GM19455 (cell line): ENCODE results near the gene PARP8.

ENCODE experiments used
- ATAC-seq: cut with Tn5 transposase; IDR thresholded peaks from one replicate; pipeline ENCODE4 v1.9.1; 2021; ENCODE audit not compliant: unreplicated experiment

The PARP8 gene

DNA sequence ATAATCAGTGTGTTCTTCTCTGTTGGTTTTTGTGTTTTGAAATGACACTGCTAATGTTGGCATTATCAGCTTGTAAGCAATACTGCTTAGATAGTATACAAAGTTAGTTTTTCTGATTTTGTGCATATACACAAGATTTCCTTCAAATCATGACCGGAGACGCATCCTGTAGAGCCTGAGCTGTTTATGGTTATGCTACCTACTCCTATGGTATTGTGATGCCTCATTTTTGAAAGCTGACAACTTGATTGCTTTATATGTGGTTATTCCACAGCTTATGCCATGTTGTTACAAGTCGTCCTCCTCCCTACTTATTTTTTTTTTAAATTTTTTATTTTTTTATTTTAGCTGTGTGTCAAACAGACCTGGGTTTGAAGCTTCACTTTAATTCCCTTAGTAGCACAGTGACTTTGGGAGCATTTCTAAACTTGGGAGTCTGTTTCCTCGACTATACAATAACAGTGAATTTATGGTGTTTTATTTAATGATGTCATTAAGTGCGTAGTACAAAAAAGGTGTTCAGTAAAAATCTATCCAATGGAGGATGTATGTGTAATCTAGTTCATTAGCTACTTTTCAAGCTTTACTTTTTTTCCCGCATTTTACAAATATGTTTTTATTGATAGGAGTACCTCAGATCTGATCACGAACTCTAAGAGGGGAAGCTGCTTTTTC, 59.5 kb downstream of the PARP8 start:
- ATAC-seq, result no peak

DNA sequence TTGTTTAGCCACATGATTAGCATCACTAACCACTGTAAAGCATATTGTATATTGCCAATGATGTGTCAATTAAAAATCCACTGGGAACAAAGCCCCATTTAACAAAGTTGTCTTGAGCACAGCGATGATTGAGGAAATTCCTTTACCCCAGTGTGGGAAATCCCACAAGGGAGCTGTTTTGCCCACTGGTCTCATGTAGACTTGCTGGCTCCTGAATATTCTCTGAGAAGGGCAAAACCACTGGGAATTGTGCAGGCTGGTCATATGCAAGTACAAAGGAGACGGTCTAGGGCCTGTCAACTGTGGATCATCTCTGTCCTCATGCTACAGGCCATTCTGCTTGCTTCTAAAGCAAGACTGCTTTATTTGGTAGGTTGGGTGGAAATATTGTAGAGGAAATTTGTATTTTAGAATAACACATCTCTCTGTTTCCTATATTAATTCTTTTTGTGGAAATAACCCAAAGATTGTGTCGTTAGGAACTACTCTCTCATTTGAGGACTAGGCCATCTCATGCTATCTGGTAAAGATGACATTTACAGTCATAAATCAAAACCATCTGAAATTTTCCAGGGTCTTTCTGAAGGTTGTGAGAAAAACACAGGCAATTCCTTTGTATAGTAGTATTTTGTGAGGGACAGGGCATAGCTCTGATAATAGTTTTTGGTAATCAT, 60.2 kb downstream of the PARP8 start:
- ATAC-seq, result no peak

DNA sequence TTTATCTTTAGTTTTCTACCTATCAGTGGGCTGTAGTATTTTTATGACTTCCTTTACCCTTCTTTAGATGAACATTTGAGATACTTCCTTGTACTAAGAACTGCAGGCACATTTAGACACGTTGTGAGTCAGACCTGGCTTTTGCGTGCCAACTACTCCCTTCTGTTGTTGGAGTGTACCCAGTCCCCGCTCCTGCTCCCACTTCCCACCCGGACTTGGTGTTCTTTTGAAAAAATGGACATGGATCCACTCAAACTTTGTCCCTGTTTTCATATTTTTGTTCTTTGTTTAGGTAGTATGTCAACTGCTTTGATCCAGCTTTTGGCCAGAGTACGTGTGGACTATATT, 60.7 kb downstream of the PARP8 start:
- no peak for ATAC-seq

- no peak for ATAC-seq
These were observed 61.4 kb downstream of the PARP8 start for GRCh38 chr5:50727845-50728244.

GRCh38 chr5:50730336-50730735, 63.9 kb downstream of the PARP8 start:
- ATAC-seq, result no peak

- no peak for ATAC-seq
These were observed 64.4 kb downstream of the PARP8 start for GRCh38 chr5:50730841-50731240.

- no peak for ATAC-seq
These were observed 67.3 kb downstream of the PARP8 start for GRCh38 chr5:50733741-50734140.

DNA sequence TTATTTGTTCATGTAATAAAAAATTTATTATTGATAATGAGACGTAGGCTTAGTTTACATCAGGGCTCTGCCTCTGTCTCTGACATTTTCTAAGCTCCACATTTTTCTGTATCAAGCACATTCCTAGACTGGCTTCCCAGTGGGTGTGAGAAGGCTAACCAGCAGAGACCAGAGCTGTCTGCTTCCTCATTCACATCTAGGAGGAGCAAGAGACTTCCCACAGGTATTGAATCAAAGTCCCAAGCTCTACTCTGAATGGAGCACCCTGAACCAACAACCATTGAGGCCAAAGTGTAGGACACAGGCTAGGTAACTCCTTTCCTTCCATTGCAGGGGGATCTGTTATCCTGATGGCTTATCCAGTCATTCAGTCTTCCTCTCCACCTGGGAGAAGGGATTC, 72.4 kb downstream of the PARP8 start:
- ATAC-seq, result no peak

DNA sequence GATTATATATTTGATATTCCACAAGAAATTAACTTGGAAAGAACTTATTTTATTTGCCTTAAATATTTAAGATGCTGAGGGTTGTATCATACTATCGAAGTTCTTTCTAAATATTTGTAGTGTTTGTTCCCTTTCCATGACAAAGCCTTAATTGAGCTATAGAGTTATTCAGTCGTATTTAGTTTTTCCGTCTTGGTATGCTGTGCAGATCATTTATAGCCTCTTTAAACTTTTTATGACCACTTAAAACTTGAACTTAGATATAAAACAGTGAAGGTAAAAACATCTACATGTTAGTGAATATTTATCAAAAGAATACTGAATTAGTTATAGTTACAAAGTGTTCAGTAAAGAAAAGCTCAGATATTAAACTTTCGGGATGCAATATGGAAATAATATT, 74.4 kb downstream of the PARP8 start:
- no peak for ATAC-seq

DNA sequence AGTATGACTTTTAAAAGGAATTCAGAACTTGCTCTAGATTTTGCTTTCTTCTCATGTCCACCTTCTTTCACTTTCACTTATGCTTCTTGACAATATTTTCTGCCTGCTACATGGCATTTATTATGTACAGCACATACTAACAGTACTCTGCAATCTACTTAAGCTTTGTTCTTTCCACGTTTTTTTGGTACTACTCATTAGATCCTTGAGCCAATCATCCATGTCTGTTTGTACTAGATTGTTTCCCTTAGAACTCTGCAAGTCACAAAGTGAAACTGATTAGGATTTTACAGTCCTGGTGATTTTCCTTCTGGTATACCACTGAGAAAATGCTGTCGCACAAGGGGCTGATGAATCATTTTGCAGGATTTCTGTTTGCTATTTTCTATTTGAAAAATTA, 78.3 kb downstream of the PARP8 start:
- ATAC-seq, result peak; percentile 81

GRCh38 chr5:50745221-50745910, 78.9 kb downstream of the PARP8 start:
- ATAC-seq, result no peak

GRCh38 chr5:50749181-50749580, 82.7 kb downstream of the PARP8 start:
- ATAC-seq, result no peak

GRCh38 chr5:50749873-50750272, 83.4 kb downstream of the PARP8 start:
- ATAC-seq, result no peak

GRCh38 chr5:50751064-50751657, 84.7 kb downstream of the PARP8 start:
- ATAC-seq, result peak; percentile 97

DNA sequence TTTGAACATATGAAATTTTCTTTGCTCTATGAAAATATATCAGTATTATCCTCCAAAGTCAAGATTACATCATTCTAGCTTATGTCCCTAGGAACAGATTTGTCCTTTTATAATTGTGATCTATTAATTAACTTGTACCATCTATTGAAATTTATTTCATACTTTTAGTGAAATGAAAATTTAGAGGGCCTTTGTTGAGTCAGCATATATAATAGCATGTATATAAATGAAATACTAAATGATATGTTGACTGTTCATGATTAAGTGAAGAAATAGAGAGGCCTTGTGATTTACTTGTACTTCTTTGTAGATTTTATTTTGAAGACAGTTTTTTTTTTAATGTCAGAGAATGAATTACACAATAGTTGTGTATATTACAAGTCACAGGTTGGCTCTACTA, 86.4 kb downstream of the PARP8 start:
- ATAC-seq, result no peak

DNA sequence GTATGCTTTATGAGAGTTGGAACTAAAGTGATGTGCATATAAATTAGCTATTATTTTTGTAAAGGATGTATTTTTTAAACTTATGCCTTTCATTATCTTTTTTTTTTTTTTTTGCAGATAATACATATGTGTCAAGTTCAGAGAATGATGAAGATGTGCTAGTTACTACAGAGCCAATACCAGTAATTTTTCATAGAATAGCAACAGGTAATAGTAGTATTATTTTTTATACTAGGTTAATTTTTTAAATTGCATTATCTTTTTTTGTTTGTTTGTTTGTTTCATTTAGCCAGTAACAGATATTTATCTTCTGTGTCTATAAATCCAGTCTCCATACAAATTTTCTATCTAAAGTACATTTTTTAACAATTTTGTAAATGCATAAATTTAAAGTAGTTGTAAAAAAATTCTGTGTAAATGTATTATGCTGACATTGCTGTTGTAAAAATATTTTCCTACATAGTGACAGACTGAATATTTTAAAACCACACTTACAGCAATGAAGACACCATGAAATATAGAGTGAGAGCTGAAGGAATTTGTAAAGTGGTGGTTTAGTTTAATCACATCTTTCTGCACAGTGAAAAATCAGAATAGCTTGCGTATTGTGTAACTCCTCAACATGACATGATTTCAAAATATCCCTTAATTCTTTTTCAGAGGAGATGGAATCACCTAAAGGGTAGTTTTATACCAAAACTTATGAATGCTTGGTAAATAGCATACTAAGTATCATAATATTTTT, 93.3 kb downstream of the PARP8 start:
- ATAC-seq, result no peak

DNA sequence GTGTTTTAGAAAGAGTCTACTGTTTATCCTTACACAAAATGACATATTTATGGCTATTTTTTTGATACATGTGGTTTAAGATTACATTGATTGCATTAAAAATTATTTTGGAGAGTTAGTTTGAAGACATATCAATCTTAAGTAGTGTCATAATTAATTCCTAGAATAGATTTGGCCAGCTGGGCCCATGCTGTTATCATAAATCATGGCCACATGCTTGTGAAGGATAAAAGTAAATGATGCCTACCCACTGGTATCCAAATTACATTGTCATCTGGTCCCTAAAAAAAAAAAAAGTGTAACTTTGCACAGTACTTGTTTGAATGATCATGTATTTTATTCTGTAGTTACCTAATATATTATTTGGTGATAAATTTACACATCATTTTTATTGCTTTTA, 96.9 kb downstream of the PARP8 start:
- ATAC-seq, result no peak

DNA sequence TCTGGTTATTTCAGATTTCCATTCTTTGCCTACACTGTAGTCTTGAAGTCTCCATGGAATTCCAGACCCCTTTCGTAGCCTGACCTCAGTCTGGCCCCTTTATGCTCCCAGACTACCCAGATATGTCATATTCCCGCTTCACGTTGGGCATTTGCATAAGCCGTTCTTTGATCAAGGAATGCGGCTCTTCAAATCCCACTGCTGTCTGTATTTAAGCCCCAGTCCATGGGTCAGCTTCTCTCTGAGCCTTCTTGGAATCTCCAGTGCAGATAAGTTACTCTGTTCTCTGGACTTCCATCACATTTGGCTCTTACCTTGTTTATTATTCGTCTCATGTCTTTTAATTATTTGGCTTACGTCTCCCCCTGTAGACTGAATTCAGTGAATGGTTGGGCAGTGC, 97.4 kb downstream of the PARP8 start:
- no peak for ATAC-seq

DNA sequence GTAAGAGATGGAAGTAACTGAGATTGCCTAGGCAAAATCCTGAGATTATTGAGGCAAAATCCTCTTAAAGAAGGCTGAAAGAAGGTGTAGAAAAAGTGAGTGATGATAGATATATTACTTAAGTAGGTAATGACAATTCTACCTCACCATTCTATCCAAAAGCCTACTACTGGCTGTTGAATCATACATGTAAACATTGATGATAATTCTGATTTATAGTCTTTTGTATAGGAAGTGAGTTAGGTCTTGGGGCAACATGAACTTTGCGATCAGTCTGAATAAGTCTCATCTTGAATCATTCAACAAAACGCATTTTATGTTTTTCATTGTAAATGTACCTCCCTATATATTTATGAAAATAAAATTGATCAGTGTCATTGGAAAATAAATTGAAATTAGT, 99.6 kb downstream of the PARP8 start:
- no peak for ATAC-seq

GRCh38 chr5:50766462-50766861, 100.0 kb downstream of the PARP8 start:
- ATAC-seq, result no peak

- ATAC-seq, result no peak
These were observed 100.5 kb downstream of the PARP8 start for GRCh38 chr5:50766967-50767366.
